ENCODE measurements around the gene RARA.
"Not testable (repeated sequence)": the region's sequence is repeated elsewhere in the genome, so short reads cannot be mapped to it uniquely, and the experiment has no call there.

Gene RARA

GRCh38 chr17:40356990-40357881 is 48.3 kb downstream of the RARA start:
- no peak for DNase-seq (ENCODE audit: low read depth, low spot score)

- DNase-seq (ENCODE audit: low read depth, low spot score), result peak; percentile 81
Measured at GRCh38 chr17:40358323-40359038, 49.5 kb downstream of the RARA start.

- no peak for DNase-seq (ENCODE audit: low read depth, low spot score)
Measured at GRCh38 chr17:40360091-40360490, 51.1 kb downstream of the RARA start.

GRCh38 chr17:40361063-40361924 is 52.3 kb downstream of the RARA start:
- no peak for DNase-seq (ENCODE audit: low read depth, low spot score)

GRCh38 chr17:40361925-40362695 is 53.1 kb downstream of the RARA start:
- no peak for DNase-seq (ENCODE audit: low read depth, low spot score)

- DNase-seq (ENCODE audit: low read depth, low spot score), result peak; percentile 54
Measured at GRCh38 chr17:40362696-40363110, 53.7 kb downstream of the RARA start.

- DNase-seq (ENCODE audit: low read depth, low spot score), result no peak
Measured at GRCh38 chr17:40363111-40363827, 54.3 kb downstream of the RARA start.

GRCh38 chr17:40364121-40364861 is 55.3 kb downstream of the RARA start, which contains the start of gene GJD3:
Gene GJD3, minus strand, starts transcription at chr17:40364737. Its CDS starts 922 bp downstream, at chr17:40363815.
- DNase-seq (ENCODE audit: low read depth, low spot score), result no peak

- DNase-seq (ENCODE audit: low read depth, low spot score), result no peak
Measured at GRCh38 chr17:40364906-40365305, 55.9 kb downstream of the RARA start.

GRCh38 chr17:40366076-40366860 is 57.3 kb downstream of the RARA start:
- DNase-seq (ENCODE audit: low read depth, low spot score), result no peak

GRCh38 chr17:40366861-40367518 is 58.0 kb downstream of the RARA start:
- no peak for DNase-seq (ENCODE audit: low read depth, low spot score)

- DNase-seq (ENCODE audit: low read depth, low spot score), result not testable (repeated sequence)
Measured at GRCh38 chr17:40367728-40368127, 58.7 kb downstream of the RARA start.

GRCh38 chr17:40369923-40370322 is 60.9 kb downstream of the RARA start:
- no peak for DNase-seq (ENCODE audit: low read depth, low spot score)

GRCh38 chr17:40371261-40371929 is 62.4 kb downstream of the RARA start:
- DNase-seq (ENCODE audit: low read depth, low spot score), result no peak

- no peak for DNase-seq (ENCODE audit: low read depth, low spot score)
Measured at GRCh38 chr17:40372031-40372430, 63.1 kb downstream of the RARA start.

GRCh38 chr17:40372644-40373043 is 63.7 kb downstream of the RARA start:
- not testable (repeated sequence) for DNase-seq (ENCODE audit: low read depth, low spot score)

- no peak for DNase-seq (ENCODE audit: low read depth, low spot score)
Measured at GRCh38 chr17:40373324-40373723, 64.3 kb downstream of the RARA start.

GRCh38 chr17:40373999-40374398 is 65.0 kb downstream of the RARA start:
- DNase-seq (ENCODE audit: low read depth, low spot score), result no peak

Data from activated CD4-positive, CD25-positive, alpha-beta regulatory T cell treated with anti-CD3 and anti-CD28 coated beads, Interleukin-2, amount 50 U/mL, for 16 hours (primary cell).